Ishikawa (cell line): ENCODE data around the gene CMSS1.

Source experiments
- EP300 ChIP-seq: IDR thresholded peaks from 2 replicates; pipeline ENCODE4 v1.6.1; 2012; ENCODE audit warnings: borderline replicate concordance
- USF1 ChIP-seq: IDR thresholded peaks from 2 replicates; pipeline ENCODE4 v1.6.1; 2012
- YY1 ChIP-seq: IDR thresholded peaks from 2 replicates; pipeline ENCODE4 v1.6.1; 2012; ENCODE audit warnings: low read depth

DNA sequence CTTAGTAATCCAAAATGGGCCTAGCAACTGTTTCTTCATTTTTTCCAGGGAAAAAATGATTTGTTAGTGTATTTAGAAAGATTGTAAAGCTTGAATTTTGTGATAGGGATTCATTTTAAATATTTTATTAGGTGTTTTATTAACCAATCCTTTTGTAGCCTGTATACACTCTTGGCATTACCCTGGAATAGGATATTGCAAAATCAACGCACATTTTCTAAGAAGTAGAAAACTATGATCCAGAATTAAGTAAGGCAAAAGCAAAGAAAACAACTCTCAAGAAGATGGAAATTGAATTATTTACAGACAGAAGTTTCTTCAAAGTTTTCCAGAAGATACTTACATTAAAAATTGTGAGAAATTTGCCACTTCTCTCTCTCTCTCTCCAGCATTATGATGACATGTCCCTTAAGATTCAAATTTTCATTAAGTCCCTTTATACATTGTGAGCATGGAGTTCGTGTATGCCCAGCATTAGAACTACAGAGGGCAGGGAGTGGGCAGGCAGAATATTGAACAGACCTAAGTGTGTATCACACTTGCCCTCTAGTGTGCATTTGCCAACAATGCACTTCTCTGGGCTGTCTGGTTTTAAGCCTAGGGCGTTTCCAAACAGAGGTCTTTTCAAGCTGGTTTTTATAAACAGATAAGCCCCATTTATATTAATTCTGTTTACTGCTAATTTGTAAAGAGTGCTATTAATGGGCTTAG, 28.5 kb upstream of the CMSS1 start:
- no peak for TF ChIP-seq EP300
- no peak for TF ChIP-seq YY1
- TF ChIP-seq USF1: no peak
